Upper lobe of left lung (tissue), 4 donors: Measurements from ENCODE around the gene IKZF3.

ENCODE experiments used
- CTCF ChIP-seq, 6 experiments: fragments of 450-650 bp in 4 of 6; fragments of 200-600 bp in 2 of 6; sonication (generic) in 2 of 6; IDR thresholded peaks; one replicate each; pipeline ENCODE4 v1.5.1; 2016 to 2019; ENCODE audit warnings: antibody characterized with exemption in 6 of 6
- POLR2A ChIP-seq, 4 donors: fragments of 450-650 bp; IDR thresholded peaks; one replicate each; pipeline ENCODE4 v1.5.1; 2016 to 2017; ENCODE audit warnings: antibody characterized with exemption in 4 of 4, mild to moderate bottlenecking in 2 of 4

GRCh38 chr17:39904990-39905288 lies 40.8 kb upstream of the IKZF3 start:
- TF ChIP-seq POLR2A (IDR thresholded peaks at IDR 0.05): no peak
- no peak for TF ChIP-seq CTCF (IDR thresholded peaks at IDR 0.05)
